H9 (cell line): Measurements from ENCODE around the gene CLEC16A. TPM values are rescaled to one million over a fixed set of nuclear protein-coding genes. Genes with fewer than 3 reads are reported as not detected.

Source experiments
- DNase-seq: peaks from one replicate; pipeline ENCODE4 v3.0.0-alpha.2; 2017
- H2AFZ ChIP-seq: one replicate; pipeline ENCODE4 v1.6.1; 2013; ENCODE audit warnings: mild to moderate bottlenecking, low read length, control low read depth, moderate library complexity
- H2AK5ac ChIP-seq: 2 replicates; pipeline ENCODE4 v1.6.1; 2013; ENCODE audit warnings: low read length, control low read depth, mixed read lengths; ENCODE audit not compliant: insufficient read length
- H2BK120ac ChIP-seq: one replicate; pipeline ENCODE4 v1.6.1; 2013; ENCODE audit warnings: low read depth, mild to moderate bottlenecking, low read length, control low read depth, inconsistent platforms; ENCODE audit not compliant: poor library complexity, severe bottlenecking
- H2BK12ac ChIP-seq: 2 replicates; pipeline ENCODE4 v1.6.1; 2013; ENCODE audit warnings: low read length, control low read depth, mixed read lengths, low read depth; ENCODE audit not compliant: insufficient read length
- H2BK15ac ChIP-seq: 2 replicates; pipeline ENCODE4 v1.6.1; 2013; ENCODE audit warnings: low read depth, low read length, control low read depth
- H2BK20ac ChIP-seq: one replicate; pipeline ENCODE4 v1.6.1; 2013; ENCODE audit warnings: low read depth, mild to moderate bottlenecking, low read length, control low read depth, inconsistent platforms; ENCODE audit not compliant: poor library complexity, severe bottlenecking
- H2BK5ac ChIP-seq: 2 replicates; pipeline ENCODE4 v1.6.1; 2013; ENCODE audit warnings: low read length, control low read depth, mixed read lengths; ENCODE audit not compliant: insufficient read length
- H3K14ac ChIP-seq: 2 replicates; pipeline ENCODE4 v1.6.1; 2013; ENCODE audit warnings: low read length, control low read depth; ENCODE audit not compliant: insufficient read depth
- H3K18ac ChIP-seq: 2 replicates; pipeline ENCODE4 v1.6.1; 2013; ENCODE audit warnings: low read depth, mild to moderate bottlenecking, mixed read lengths, low read length, control low read depth; ENCODE audit not compliant: insufficient read length
- H3K23ac ChIP-seq: 2 replicates; pipeline ENCODE4 v1.6.1; 2013; ENCODE audit warnings: low read length, control low read depth, mixed read lengths, low read depth; ENCODE audit not compliant: insufficient read length
- H3K23me2 ChIP-seq: 2 replicates; pipeline ENCODE4 v1.6.1; 2013; ENCODE audit warnings: low read depth, mild to moderate bottlenecking, mixed read lengths, low read length, control low read depth; ENCODE audit not compliant: insufficient read length, poor library complexity, severe bottlenecking
- H3K27ac ChIP-seq: 2 replicates; pipeline ENCODE4 v1.5.1; 2013; ENCODE audit warnings: low read length, control low read depth, mixed read lengths, low read depth; ENCODE audit not compliant: insufficient read length
- H3K27me3 ChIP-seq: 2 replicates; pipeline ENCODE4 v1.6.1; 2013; ENCODE audit warnings: low read length, control low read depth, inconsistent platforms; ENCODE audit not compliant: insufficient read depth
- H3K4ac ChIP-seq: 2 replicates; pipeline ENCODE4 v1.6.1; 2013; ENCODE audit warnings: low read depth, mild to moderate bottlenecking, control low read depth, inconsistent platforms, low read length, moderate library complexity
- H3K4me1 ChIP-seq: 2 replicates; pipeline ENCODE4 v1.6.1; 2013; ENCODE audit warnings: low read length, control low read depth, inconsistent platforms; ENCODE audit not compliant: insufficient read depth
- H3K4me2 ChIP-seq: 2 replicates; pipeline ENCODE4 v1.6.1; 2013; ENCODE audit warnings: low read length, control low read depth, mixed read lengths; ENCODE audit not compliant: insufficient read length, insufficient read depth
- H3K56ac ChIP-seq: 2 replicates; pipeline ENCODE4 v1.6.1; 2013; ENCODE audit warnings: low read depth, mild to moderate bottlenecking, mixed read lengths, low read length, control low read depth; ENCODE audit not compliant: insufficient read length
- H3K79me1 ChIP-seq: 2 replicates; pipeline ENCODE4 v1.6.1; 2013; ENCODE audit warnings: low read depth, mild to moderate bottlenecking, moderate library complexity, low read length, control low read depth, inconsistent platforms; ENCODE audit not compliant: insufficient read depth, poor library complexity, severe bottlenecking
- H3K79me2 ChIP-seq: 2 replicates; pipeline ENCODE4 v1.6.1; 2013; ENCODE audit warnings: low read length, control low read depth, inconsistent platforms; ENCODE audit not compliant: insufficient read depth
- H3K9ac ChIP-seq: 2 replicates; pipeline ENCODE4 v1.6.1; 2013; ENCODE audit warnings: low read length, control low read depth, mixed read lengths; ENCODE audit not compliant: insufficient read length; ENCODE audit errors: extremely low read depth
- H3K9me3 ChIP-seq: one replicate; pipeline ENCODE4 v1.6.1; 2013; ENCODE audit warnings: low read depth, low read length, inconsistent platforms; ENCODE audit not compliant: control insufficient read depth
- H3T11ph ChIP-seq: one replicate; pipeline ENCODE4 v1.6.1; 2013; ENCODE audit warnings: mild to moderate bottlenecking, low read length, control low read depth, inconsistent platforms
- H4K20me1 ChIP-seq: one replicate; pipeline ENCODE4 v1.6.1; 2013; ENCODE audit not compliant: control insufficient read depth, insufficient read length, insufficient read depth
- H4K5ac ChIP-seq: 2 replicates; pipeline ENCODE4 v1.6.1; 2013; ENCODE audit warnings: low read depth, mild to moderate bottlenecking, mixed read lengths, low read length, control low read depth; ENCODE audit not compliant: insufficient read length
- H4K8ac ChIP-seq: replicated peaks from 2 replicates; pipeline ENCODE4 v1.6.1; 2013; ENCODE audit warnings: low read length, control low read depth, mixed read lengths, low read depth; ENCODE audit not compliant: insufficient read length
- H4K91ac ChIP-seq: 2 replicates; pipeline ENCODE4 v1.6.1; 2013; ENCODE audit warnings: low read depth, mild to moderate bottlenecking, moderate library complexity, mixed read lengths, low read length, control low read depth; ENCODE audit not compliant: insufficient read length
- H3K27ac Mint-ChIP-seq, 3 experiments: 2 replicates in 2 of 3; 3 replicates in 1 of 3; pipeline ENCODE4 v1.8.0; 2020 to 2021; ENCODE audit warnings: mixed read lengths in 3 of 3, mild to moderate bottlenecking in 1 of 3, moderate library complexity in 1 of 3
- H3K27me3 Mint-ChIP-seq: 2 replicates; pipeline ENCODE4 v1.8.0; 2021; ENCODE audit warnings: low read depth, mild to moderate bottlenecking, moderate library complexity, mixed read lengths
- H3K36me3 Mint-ChIP-seq, 3 experiments: 2 replicates in 2 of 3; 3 replicates in 1 of 3; pipeline ENCODE4 v1.8.0; 2020 to 2021; ENCODE audit warnings: low read depth in 3 of 3, mixed read lengths in 3 of 3; ENCODE audit not compliant: insufficient read depth in 1 of 3
- H3K4me1 Mint-ChIP-seq, 2 experiments: 2 replicates each; pipeline ENCODE4 v1.8.0; 2020; ENCODE audit warnings: mixed read lengths in 2 of 2
- H3K4me3 Mint-ChIP-seq, 2 experiments: 2 replicates in 1 of 2; 3 replicates in 1 of 2; pipeline ENCODE4 v1.8.0; 2020 to 2021; ENCODE audit warnings: mild to moderate bottlenecking in 2 of 2, mixed read lengths in 2 of 2, moderate library complexity in 1 of 2
- H3K9me3 Mint-ChIP-seq, 2 experiments: 2 replicates in 1 of 2; 3 replicates in 1 of 2; pipeline ENCODE4 v1.8.0; 2020; ENCODE audit warnings: mild to moderate bottlenecking in 2 of 2, mixed read lengths in 2 of 2, moderate library complexity in 1 of 2
- WGBS: extraction: QIAGEN DNeasy Blood & Tissue Kit; methylation state at CpG from one replicate; pipeline ENCODE4 v1.1.7; 2013; ENCODE audit warnings: missing lambda C conversion rate, low lambda C conversion rate, mixed read lengths; ENCODE audit not compliant: insufficient read length; ENCODE audit errors: extremely low coverage; 5-methylcytosine and 5-hydroxymethylcytosine counted together
- total RNA-seq: library from RNA; stranded (reverse); gene quantifications from 2 replicates; pipeline ENCODE4 v1.2.1, GENCODE V29; 2021
- TF ChIP-seq, protein P1 (sequence below): fragments of 200-600 bp; sonication (generic); conservative IDR thresholded peaks from 3 replicates; pipeline ENCODE4 v1.8.0; 2021; ENCODE audit warnings: antibody characterized with exemption, mild to moderate bottlenecking

Gene CLEC16A
- total RNA-seq, 1 experiment from 2014 or later: 15.2 TPM

DNA sequence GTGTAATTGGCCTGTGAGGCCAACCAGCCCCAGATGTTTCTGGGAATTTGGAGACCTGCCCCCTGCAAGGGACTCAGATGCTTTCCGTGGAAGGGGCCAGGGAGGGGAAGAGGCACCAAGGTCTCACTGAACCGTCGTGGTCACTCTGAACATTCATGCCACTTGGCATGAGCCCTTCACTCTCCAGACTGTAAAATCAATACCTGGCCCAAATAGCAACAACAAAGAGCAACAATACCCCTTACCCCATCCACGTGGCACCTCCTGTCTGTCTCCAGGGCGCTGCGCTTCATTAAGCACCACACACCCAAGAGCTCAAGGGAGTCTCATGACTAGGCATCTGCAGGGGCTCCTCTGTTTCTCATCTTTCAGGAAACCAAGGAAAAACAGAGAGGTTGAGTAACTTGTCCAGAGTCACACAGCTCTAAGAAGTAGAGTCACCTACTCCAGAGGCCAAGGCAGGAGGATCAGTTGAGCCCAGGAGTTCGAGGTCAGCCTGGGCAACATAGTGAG is 258.8 kb downstream of the CLEC16A start:
- Mint-ChIP-seq H3K4me3 (no peak overlapping the region), H3K27ac (peak overlapping the region in 1 of 3 experiments; percentile 79; a peak in 3 of 7 replicates), H3K9me3 (no peaks in the 10 kb centered on the region; a peak in 1 of 5 replicates), H3K4me1 (peaks cover 31 to 32% of the 10 kb centered on the region in 2 experiments), H3K36me3 (no peaks in the 10 kb centered on the region), H3K27me3 (peaks cover 7% of the 10 kb centered on the region)
- Histone ChIP-seq H3K4me1 (no peaks in the 10 kb centered on the region; the same call in 1 of the 2 replicates), H2BK15ac (no peak overlapping the region), H3K56ac (no peak overlapping the region), H4K91ac (no peak overlapping the region), H2BK5ac (no peak overlapping the region), H3K9ac (no peak overlapping the region), H2BK120ac (no peak overlapping the region), H3K23me2 (no peaks in the 10 kb centered on the region), H4K8ac (no peak overlapping the region), H3K79me1 (no peaks in the 10 kb centered on the region), H3K79me2 (no peaks in the 10 kb centered on the region), H3K4me2 (no peak overlapping the region), H3K9me3 (no peaks in the 10 kb centered on the region), H3K23ac (no peak overlapping the region), H3K4ac (no peak overlapping the region), H3K14ac (no peak overlapping the region), H2BK12ac (no peak overlapping the region), H3K18ac (no peak overlapping the region), H3T11ph (no peak overlapping the region), H3K27me3 (no peaks in the 10 kb centered on the region), H3K27ac (no peak overlapping the region), H2AK5ac (no peak overlapping the region), H4K5ac (no peak overlapping the region), H4K20me1 (no peaks in the 10 kb centered on the region), H2AFZ (no peak overlapping the region), H2BK20ac (no peak overlapping the region)
- no peak for DNase-seq
- WGBS: no CpG with 5 or more reads among the region's 7 CpGs
- TF ChIP-seq, protein P1, sequence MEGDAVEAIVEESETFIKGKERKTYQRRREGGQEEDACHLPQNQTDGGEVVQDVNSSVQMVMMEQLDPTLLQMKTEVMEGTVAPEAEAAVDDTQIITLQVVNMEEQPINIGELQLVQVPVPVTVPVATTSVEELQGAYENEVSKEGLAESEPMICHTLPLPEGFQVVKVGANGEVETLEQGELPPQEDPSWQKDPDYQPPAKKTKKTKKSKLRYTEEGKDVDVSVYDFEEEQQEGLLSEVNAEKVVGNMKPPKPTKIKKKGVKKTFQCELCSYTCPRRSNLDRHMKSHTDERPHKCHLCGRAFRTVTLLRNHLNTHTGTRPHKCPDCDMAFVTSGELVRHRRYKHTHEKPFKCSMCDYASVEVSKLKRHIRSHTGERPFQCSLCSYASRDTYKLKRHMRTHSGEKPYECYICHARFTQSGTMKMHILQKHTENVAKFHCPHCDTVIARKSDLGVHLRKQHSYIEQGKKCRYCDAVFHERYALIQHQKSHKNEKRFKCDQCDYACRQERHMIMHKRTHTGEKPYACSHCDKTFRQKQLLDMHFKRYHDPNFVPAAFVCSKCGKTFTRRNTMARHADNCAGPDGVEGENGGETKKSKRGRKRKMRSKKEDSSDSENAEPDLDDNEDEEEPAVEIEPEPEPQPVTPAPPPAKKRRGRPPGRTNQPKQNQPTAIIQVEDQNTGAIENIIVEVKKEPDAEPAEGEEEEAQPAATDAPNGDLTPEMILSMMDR: no peak
